ENCODE measurements around the gene HIGD1B.

Gene HIGD1B

GRCh38 chr17:44865231-44865660 lies 17.6 kb downstream of the HIGD1B start:
- Mint-ChIP-seq H3K4me3 (no peak overlapping the region), H3K4me1 (no peaks in the 10 kb centered on the region), H3K27me3 (ENCODE audit: low read depth) (no peaks in the 10 kb centered on the region), H3K27ac (no peak overlapping the region), H3K36me3 (ENCODE audit: low read depth) (peaks cover 66% of the 10 kb centered on the region), H3K9me3 (no peaks in the 10 kb centered on the region)
- peak; percentile 69 to 85 (median 85) for TF ChIP-seq CTCF (IDR thresholded peaks at IDR 0.05; ENCODE audit: unreplicated experiment in 3 of 3)

- Mint-ChIP-seq H3K27ac (no peak overlapping the region), H3K36me3 (ENCODE audit: low read depth) (peaks cover 66% of the 10 kb centered on the region), H3K27me3 (ENCODE audit: low read depth) (no peaks in the 10 kb centered on the region), H3K9me3 (no peaks in the 10 kb centered on the region), H3K4me1 (no peaks in the 10 kb centered on the region), H3K4me3 (no peak overlapping the region)
- no peak for TF ChIP-seq CTCF (IDR thresholded peaks at IDR 0.05; ENCODE audit: unreplicated experiment in 3 of 3)
These were observed 18.2 kb downstream of the HIGD1B start for GRCh38 chr17:44865931-44866330.

GRCh38 chr17:44867841-44868240 lies 20.2 kb downstream of the HIGD1B start:
- Mint-ChIP-seq H3K4me3 (no peak overlapping the region), H3K4me1 (no peaks in the 10 kb centered on the region), H3K36me3 (ENCODE audit: low read depth) (peaks cover 68% of the 10 kb centered on the region), H3K27ac (no peak overlapping the region), H3K27me3 (ENCODE audit: low read depth) (no peaks in the 10 kb centered on the region), H3K9me3 (no peaks in the 10 kb centered on the region)
- TF ChIP-seq CTCF (IDR thresholded peaks at IDR 0.05; ENCODE audit: unreplicated experiment in 3 of 3) = no peak

GRCh38 chr17:44871556-44871955 lies 23.9 kb downstream of the HIGD1B start:
- Mint-ChIP-seq H3K27me3 (ENCODE audit: low read depth) (no peaks in the 10 kb centered on the region), H3K4me1 (no peaks in the 10 kb centered on the region), H3K27ac (no peak overlapping the region), H3K9me3 (no peaks in the 10 kb centered on the region), H3K36me3 (ENCODE audit: low read depth) (peaks cover 60% of the 10 kb centered on the region), H3K4me3 (no peak overlapping the region)
- TF ChIP-seq CTCF (IDR thresholded peaks at IDR 0.05; ENCODE audit: unreplicated experiment in 3 of 3) = no peak

GRCh38 chr17:44872131-44872768 lies 24.6 kb downstream of the HIGD1B start:
- Mint-ChIP-seq H3K36me3 (ENCODE audit: low read depth) (peaks cover 66% of the 10 kb centered on the region), H3K27ac (no peak overlapping the region), H3K27me3 (ENCODE audit: low read depth) (no peaks in the 10 kb centered on the region), H3K4me1 (no peaks in the 10 kb centered on the region), H3K4me3 (no peak overlapping the region), H3K9me3 (no peaks in the 10 kb centered on the region)
- no peak for TF ChIP-seq CTCF (IDR thresholded peaks at IDR 0.05; ENCODE audit: unreplicated experiment in 3 of 3)

GRCh38 chr17:44875761-44876160 lies 28.1 kb downstream of the HIGD1B start:
- no peak for TF ChIP-seq CTCF (IDR thresholded peaks at IDR 0.05; ENCODE audit: unreplicated experiment in 3 of 3)
- no peaks in the 10 kb centered on the region for H3K9me3 Mint-ChIP-seq
- H3K4me3 Mint-ChIP-seq = no peak overlapping the region
- no peak overlapping the region for H3K27ac Mint-ChIP-seq
- H3K36me3 Mint-ChIP-seq (ENCODE audit: low read depth) = peaks cover 50% of the 10 kb centered on the region
- no peaks in the 10 kb centered on the region for H3K4me1 Mint-ChIP-seq
- H3K27me3 Mint-ChIP-seq (ENCODE audit: low read depth) = no peaks in the 10 kb centered on the region
